HepG2 (cell line): ENCODE results near the gene ZNF786. TPM values are rescaled to one million over a fixed set of nuclear protein-coding genes. Genes with fewer than 3 reads are reported as not detected.

Source experiments
- AGO1 ChIP-seq: fragments of 200-400 bp; formaldehyde crosslinking; IDR thresholded peaks from 2 replicates; pipeline ENCODE4 v1.6.1; 2017; ENCODE audit warnings: mild to moderate bottlenecking, low read depth, low read length, moderate library complexity; ENCODE audit not compliant: poor library complexity, severe bottlenecking
- AGO2 ChIP-seq: fragments of 200-400 bp; formaldehyde crosslinking; optimal IDR thresholded peaks from 2 replicates; pipeline ENCODE3; 2017; ENCODE audit warnings: mild to moderate bottlenecking, low read depth, low read length, moderate library complexity
- ATF3 ChIP-seq: sonication (generic); formaldehyde crosslinking; IDR thresholded peaks from 2 replicates; pipeline ENCODE4 v1.4.0; 2020; ENCODE audit warnings: missing genetic modification reagents
- DMAP1 ChIP-seq: IDR thresholded peaks from 2 replicates; pipeline ENCODE4 v1.6.1; 2016
- GMEB1 ChIP-seq: sonication (generic); formaldehyde crosslinking; IDR thresholded peaks from 2 replicates; pipeline ENCODE4 v1.5.1; 2020; ENCODE audit warnings: missing genetic modification reagents, mild to moderate bottlenecking, borderline replicate concordance
- JUNB ChIP-seq: sonication (generic); formaldehyde crosslinking; IDR thresholded peaks from 2 replicates; pipeline ENCODE4 v1.8.0; 2022; ENCODE audit warnings: missing genetic modification reagents, mild to moderate bottlenecking, borderline replicate concordance
- KDM5A ChIP-seq: fragments of 200-600 bp; sonication (generic); IDR thresholded peaks from 2 replicates; pipeline ENCODE4 v1.7.0; 2018; ENCODE audit warnings: antibody characterized with exemption, mild to moderate bottlenecking, low read length, borderline replicate concordance
- MATR3 ChIP-seq: sonication (generic); formaldehyde crosslinking; IDR thresholded peaks from 2 replicates; pipeline ENCODE4 v1.4.0; 2020; ENCODE audit warnings: missing genetic modification reagents
- MEIS1 ChIP-seq: sonication (generic); formaldehyde crosslinking; IDR thresholded peaks from 2 replicates; pipeline ENCODE4 v1.9.0; 2021; ENCODE audit warnings: mild to moderate bottlenecking, missing genetic modification reagents, moderate library complexity, borderline replicate concordance
- MLXIP ChIP-seq: sonication (generic); formaldehyde crosslinking; IDR thresholded peaks from 2 replicates; pipeline ENCODE4 v1.9.0; 2021; ENCODE audit warnings: missing genetic modification reagents, borderline replicate concordance
- NFE2 ChIP-seq: sonication (generic); formaldehyde crosslinking; IDR thresholded peaks from 2 replicates; pipeline ENCODE4 v1.4.0; 2020; ENCODE audit warnings: missing genetic modification reagents
- REST ChIP-seq, 2 experiments: IDR thresholded peaks; 2 replicates each; pipeline ENCODE4 v1.6.1; 2011 to 2012; ENCODE audit warnings: low read length in 2 of 2, borderline replicate concordance in 1 of 2, low read depth in 1 of 2, mild to moderate bottlenecking in 1 of 2, moderate library complexity in 1 of 2
- RFX1 ChIP-seq: fragments of 450-650 bp; IDR thresholded peaks from 2 replicates; pipeline ENCODE4 v1.6.1; 2017
- ZMAT3 ChIP-seq: sonication (generic); formaldehyde crosslinking; conservative IDR thresholded peaks from 2 replicates; pipeline ENCODE4 v1.7.0; 2021; ENCODE audit warnings: missing genetic modification reagents
- ZNF337 ChIP-seq: sonication (generic); formaldehyde crosslinking; IDR thresholded peaks from 2 replicates; pipeline ENCODE4 v1.5.1; 2020; ENCODE audit warnings: missing genetic modification reagents, low read depth, mild to moderate bottlenecking, borderline replicate concordance
- ZNF772 ChIP-seq: sonication (generic); formaldehyde crosslinking; IDR thresholded peaks from 2 replicates; pipeline ENCODE4 v1.5.0; 2020; ENCODE audit warnings: mild to moderate bottlenecking, missing genetic modification reagents
- polyA plus RNA-seq, 8 experiments: library from polyadenylated mRNA; depleted of rRNA in 3 of 8; stranded (reverse) in 7 of 8; unstranded in 1 of 8; fragments of >200 nt; fragmentation: Illumina TruSeq in 4 of 8; extraction: Trizol in 4 of 8; gene quantifications; 2 replicates each; pipeline versions ENCODE4 v1.2.1 to v1.2.3, GENCODE V29; 2011 to 2016; ENCODE audit warnings: low read depth in 4 of 8, missing spikeins in 1 of 8, mixed read lengths in 1 of 8; ENCODE audit not compliant: insufficient read depth in 1 of 8
- total RNA-seq, 5 experiments: library from RNA; depleted of rRNA; stranded (reverse); fragments of >200 nt; fragmentation: Illumina TruSeq; extraction: Trizol; gene quantifications; 2 replicates each; pipeline ENCODE4 v1.2.3, GENCODE V29; 2016; ENCODE audit warnings: low read depth in 1 of 5
- TF ChIP-seq, protein P1 (sequence below): sonication (generic); formaldehyde crosslinking; IDR thresholded peaks from 2 replicates; pipeline ENCODE4 v1.8.1; 2023; ENCODE audit warnings: mild to moderate bottlenecking, inconsistent platforms, moderate library complexity, missing genetic modification reagents, borderline replicate concordance
- TF ChIP-seq, protein P2 (sequence below): sonication (generic); formaldehyde crosslinking; IDR thresholded peaks from 2 replicates; pipeline ENCODE4 v1.4.0; 2020; ENCODE audit warnings: mild to moderate bottlenecking, missing genetic modification reagents

The ZNF786 gene
- total and polyA plus RNA-seq, 2 of the 13 experiments (the other 11 are each of a cell fraction or from before 2014, with no cell fraction given): 2.0 to 4.0 TPM

- TF ChIP-seq GMEB1 (CRISPR knock-in tag) (no peak), MLXIP (0 out of 2 replicates have a peak, but pooled peaks have one; percentile 24), AGO1 (no peak), ATF3 (CRISPR knock-in tag) (no peak), KDM5A (no peak), RFX1 (no peak), ZNF772 (CRISPR knock-in tag) (peak; percentile 43; the same call in 1 of the 2 replicates), MEIS1 (CRISPR knock-in tag) (no peak), ZMAT3 (CRISPR knock-in tag) (0 out of 2 replicates have a peak, but pooled peaks have one; percentile 0), REST (IDR thresholded peaks at IDR 0.05; ENCODE audit: borderline replicate concordance in 1 of 2, low read depth in 1 of 2, low read length in 2 of 2) (no peak), ZNF337 (CRISPR knock-in tag) (0 out of 2 replicates have a peak, but pooled peaks have one; percentile 3), DMAP1 (CRISPR knock-in tag) (peak; percentile 38; the same call in 1 of the 2 replicates), NFE2 (no peak), JUNB (CRISPR knock-in tag) (0 out of 2 replicates have a peak, but pooled peaks have one; percentile 11), AGO2 (peak; percentile 76), MATR3 (CRISPR knock-in tag) (no peak)
- TF ChIP-seq, protein P1, sequence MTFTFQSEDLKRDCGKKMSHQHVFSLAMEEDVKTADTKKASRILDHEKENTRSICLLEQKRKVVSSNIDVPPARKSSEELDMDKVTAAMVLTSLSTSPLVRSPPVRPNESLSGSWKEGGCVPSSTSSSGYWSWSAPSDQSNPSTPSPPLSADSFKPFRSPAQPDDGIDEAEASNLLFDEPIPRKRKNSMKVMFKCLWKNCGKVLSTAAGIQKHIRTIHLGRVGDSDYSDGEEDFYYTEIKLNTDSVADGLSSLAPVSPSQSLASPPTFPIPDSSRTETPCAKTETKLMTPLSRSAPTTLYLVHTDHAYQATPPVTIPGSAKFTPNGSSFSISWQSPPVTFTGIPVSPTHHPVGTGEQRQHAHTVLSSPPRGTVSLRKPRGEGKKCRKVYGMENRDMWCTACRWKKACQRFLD (CRISPR knock-in tag): 0 out of 2 replicates have a peak, but pooled peaks have one; percentile 1
- TF ChIP-seq, protein P2, sequence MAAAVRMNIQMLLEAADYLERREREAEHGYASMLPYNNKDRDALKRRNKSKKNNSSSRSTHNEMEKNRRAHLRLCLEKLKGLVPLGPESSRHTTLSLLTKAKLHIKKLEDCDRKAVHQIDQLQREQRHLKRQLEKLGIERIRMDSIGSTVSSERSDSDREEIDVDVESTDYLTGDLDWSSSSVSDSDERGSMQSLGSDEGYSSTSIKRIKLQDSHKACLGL (CRISPR knock-in tag): no peak
Measured at GRCh38 chr7:149126662-149127266, 36.2 kb upstream of the ZNF786 start (continued).
